Right atrium auricular region (tissue), 2 donors: ENCODE results near the gene GPR183. TPM values are rescaled to one million over a fixed set of nuclear protein-coding genes. Genes with fewer than 3 reads are reported as not detected.

Source experiments
- DNase-seq: peaks from one replicate; pipeline ENCODE4 v3.0.0-alpha.2; 2019; ENCODE audit warnings: low spot score
- H3K27ac ChIP-seq, 2 donors: fragments of 200-600 bp; sonication (generic); 1 replicate in 1 of 2; 2 replicates in 1 of 2; pipeline ENCODE4 v1.5.1; 2016 to 2019
- H3K27me3 ChIP-seq, 2 donors: fragments of 200-600 bp; sonication (generic); one replicate each; pipeline versions ENCODE4 v1.5.1 to v1.6.0; 2017 to 2019
- H3K36me3 ChIP-seq: fragments of 200-600 bp; sonication (generic); one replicate; pipeline ENCODE4 v1.5.1; 2016
- H3K4me1 ChIP-seq, 2 donors: fragments of 200-600 bp; sonication (generic); one replicate each; pipeline versions ENCODE4 v1.5.1 to v1.6.0; 2017 to 2019
- H3K4me3 ChIP-seq, 2 donors: fragments of 200-600 bp; sonication (generic); 1 replicate in 1 of 2; 2 replicates in 1 of 2; pipeline ENCODE4 v1.5.1; 2017 to 2019; ENCODE audit warnings: mild to moderate bottlenecking in 1 of 2, moderate library complexity in 1 of 2
- H3K9me3 ChIP-seq, 2 donors: fragments of 200-600 bp; sonication (generic); one replicate each; pipeline ENCODE4 v1.5.1; 2019
- total RNA-seq, 2 donors: library from RNA; depleted of rRNA; stranded (reverse); fragments of >200 nt; gene quantifications; one replicate each; pipeline ENCODE4 v1.1.0, GENCODE V29; 2016
- TF ChIP-seq, protein P1 (sequence below), 2 donors: fragments of 200-600 bp; sonication (generic); IDR thresholded peaks; one replicate each; pipeline ENCODE4 v1.5.1; 2019; ENCODE audit warnings: antibody characterized with exemption in 2 of 2

Gene GPR183
- total RNA-seq, 2 donors from 2014 or later: 7.6 to 13.3 TPM

DNA sequence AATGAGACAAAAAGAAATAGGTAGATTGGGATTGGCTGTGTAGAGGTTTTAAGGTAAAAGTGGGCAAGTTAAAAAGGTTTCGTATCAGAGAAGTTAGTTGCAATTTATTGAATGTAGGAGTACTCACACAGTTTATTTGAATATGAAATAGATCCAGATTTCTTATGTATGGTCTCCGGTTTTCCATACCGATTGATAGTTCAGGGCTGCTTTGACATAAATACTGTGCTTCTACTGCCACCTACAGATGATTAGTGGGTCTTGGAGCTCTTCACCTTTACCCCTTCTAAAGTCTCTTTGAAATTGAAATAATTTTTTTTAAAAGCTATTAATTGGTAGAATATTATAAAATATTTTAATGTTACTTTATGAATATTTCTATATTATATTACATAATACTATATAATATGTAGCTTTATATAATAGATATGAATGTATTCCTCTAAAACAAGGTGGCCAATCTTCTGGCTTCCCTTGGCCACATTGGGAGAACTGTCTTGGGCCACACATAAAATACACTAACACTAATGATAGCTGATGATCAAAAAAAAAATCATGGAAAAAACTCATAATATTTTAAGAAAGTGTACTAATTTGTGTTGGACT is 41.3 kb downstream of the GPR183 start:
- TF ChIP-seq, protein P1, sequence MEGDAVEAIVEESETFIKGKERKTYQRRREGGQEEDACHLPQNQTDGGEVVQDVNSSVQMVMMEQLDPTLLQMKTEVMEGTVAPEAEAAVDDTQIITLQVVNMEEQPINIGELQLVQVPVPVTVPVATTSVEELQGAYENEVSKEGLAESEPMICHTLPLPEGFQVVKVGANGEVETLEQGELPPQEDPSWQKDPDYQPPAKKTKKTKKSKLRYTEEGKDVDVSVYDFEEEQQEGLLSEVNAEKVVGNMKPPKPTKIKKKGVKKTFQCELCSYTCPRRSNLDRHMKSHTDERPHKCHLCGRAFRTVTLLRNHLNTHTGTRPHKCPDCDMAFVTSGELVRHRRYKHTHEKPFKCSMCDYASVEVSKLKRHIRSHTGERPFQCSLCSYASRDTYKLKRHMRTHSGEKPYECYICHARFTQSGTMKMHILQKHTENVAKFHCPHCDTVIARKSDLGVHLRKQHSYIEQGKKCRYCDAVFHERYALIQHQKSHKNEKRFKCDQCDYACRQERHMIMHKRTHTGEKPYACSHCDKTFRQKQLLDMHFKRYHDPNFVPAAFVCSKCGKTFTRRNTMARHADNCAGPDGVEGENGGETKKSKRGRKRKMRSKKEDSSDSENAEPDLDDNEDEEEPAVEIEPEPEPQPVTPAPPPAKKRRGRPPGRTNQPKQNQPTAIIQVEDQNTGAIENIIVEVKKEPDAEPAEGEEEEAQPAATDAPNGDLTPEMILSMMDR (IDR thresholded peaks at IDR 0.05): peak; percentile 62 to 70

DNA sequence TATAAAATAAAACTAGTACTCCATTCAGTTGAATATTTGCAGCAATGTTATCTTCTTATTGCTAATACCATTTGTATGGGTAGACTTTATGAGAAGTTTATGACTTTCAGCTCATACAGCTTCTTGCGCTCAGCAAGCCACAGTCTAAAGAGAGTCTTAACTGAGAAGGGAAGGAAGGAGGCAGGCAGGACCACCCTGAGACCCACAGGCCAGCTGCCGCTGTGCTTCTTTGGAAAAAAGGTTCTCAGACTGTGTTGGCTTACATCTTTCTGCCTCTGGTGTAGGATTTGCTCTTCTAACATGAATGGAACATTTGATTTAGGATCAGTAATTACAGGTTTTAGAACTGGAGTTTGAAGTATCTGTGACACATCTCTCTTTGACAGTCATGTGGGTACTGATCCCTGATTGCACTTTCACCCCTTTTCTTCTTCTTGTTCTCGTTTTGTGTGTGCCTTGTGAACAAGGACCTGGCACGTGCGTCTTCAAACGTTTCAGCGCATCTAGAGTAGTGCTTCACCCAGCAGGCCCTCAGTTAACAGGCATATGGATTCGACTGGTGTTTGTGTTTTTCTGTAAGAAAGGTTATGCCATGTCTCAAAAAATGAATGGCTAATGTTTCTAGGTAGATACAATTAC is 41.9 kb downstream of the GPR183 start:
- no peak for DNase-seq
- H3K4me3 ChIP-seq: no peak overlapping the region
- TF ChIP-seq, protein P1 (IDR thresholded peaks at IDR 0.05): no peak
- peaks cover 0 to 3% of the 10 kb centered on the region in 2 donors for H3K4me1 ChIP-seq
- no peaks in the 10 kb centered on the region for H3K36me3 ChIP-seq
- H3K27ac ChIP-seq: no peak overlapping the region
- no peaks in the 10 kb centered on the region for H3K9me3 ChIP-seq
- no peaks in the 10 kb centered on the region for H3K27me3 ChIP-seq

More for the DNA sequence above, 41.3 kb downstream of the GPR183 start:
- H3K27me3 ChIP-seq: no peaks in the 10 kb centered on the region
- H3K4me3 ChIP-seq: no peak overlapping the region
- H3K9me3 ChIP-seq: no peaks in the 10 kb centered on the region
- no peaks in the 10 kb centered on the region for H3K36me3 ChIP-seq
- H3K4me1 ChIP-seq: peaks cover 0 to 3% of the 10 kb centered on the region in 2 donors
- H3K27ac ChIP-seq: no peak overlapping the region
- DNase-seq: no peak

DNA sequence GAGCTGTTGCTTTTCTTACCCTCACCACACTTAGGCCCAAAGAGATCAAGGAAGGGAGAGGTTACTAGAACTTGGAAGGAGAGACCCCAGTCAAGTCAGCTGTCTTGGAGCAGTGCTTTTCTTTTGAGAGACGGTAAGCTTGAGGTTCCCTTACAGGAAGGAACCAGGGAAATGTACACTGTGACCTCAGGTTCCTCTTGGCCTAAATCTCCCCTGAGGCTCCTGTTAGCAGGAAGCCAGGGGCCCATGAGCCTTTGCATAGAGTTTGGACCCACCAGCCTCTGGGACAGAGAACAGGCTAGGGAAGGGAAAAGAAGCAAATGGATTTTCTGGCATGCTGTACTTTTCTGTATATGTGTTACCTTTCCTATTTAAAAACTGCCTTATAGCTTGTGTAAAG is 43.1 kb downstream of the GPR183 start:
- peaks cover 0 to 3% of the 10 kb centered on the region in 2 donors for H3K4me1 ChIP-seq
- no peak overlapping the region for H3K27ac ChIP-seq
- TF ChIP-seq, protein P1 (IDR thresholded peaks at IDR 0.05): no peak
- H3K9me3 ChIP-seq: no peaks in the 10 kb centered on the region
- no peak overlapping the region for H3K4me3 ChIP-seq
- no peaks in the 10 kb centered on the region for H3K27me3 ChIP-seq
- H3K36me3 ChIP-seq: no peaks in the 10 kb centered on the region
- no peak for DNase-seq

DNA sequence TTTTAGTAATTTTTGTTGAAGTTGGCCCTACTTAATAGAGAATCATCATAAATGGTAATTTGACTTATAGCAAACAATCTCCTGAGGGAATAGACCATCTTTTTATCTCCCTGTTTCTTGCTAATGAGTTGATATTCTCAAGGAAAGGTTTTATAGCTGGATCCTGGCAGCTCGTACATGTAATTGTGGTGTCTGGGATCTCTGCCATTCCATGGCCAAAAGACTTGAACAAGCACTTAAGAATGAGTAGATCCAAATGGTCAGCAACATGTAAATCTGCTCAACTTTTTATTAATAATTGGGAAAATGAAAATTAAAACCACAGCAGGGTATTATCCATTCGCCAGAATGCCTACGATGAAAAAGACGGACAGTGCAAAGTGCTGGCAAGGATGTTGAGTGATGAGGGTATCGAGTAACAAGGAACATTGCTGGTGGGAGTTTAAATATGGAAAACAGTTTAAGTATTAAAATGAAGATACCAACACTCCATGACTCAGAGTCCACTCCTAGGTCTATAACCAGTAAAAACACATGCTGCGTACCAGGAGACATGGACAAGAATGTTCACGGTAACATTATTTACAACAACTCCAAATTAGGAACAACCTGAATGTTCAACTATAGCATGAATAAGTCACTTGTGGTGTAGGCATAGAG is 43.9 kb downstream of the GPR183 start:
- no peak for DNase-seq
- Histone ChIP-seq H3K27me3 (no peaks in the 10 kb centered on the region), H3K9me3 (no peaks in the 10 kb centered on the region), H3K4me3 (no peak overlapping the region), H3K4me1 (peaks cover 0 to 3% of the 10 kb centered on the region in 2 donors), H3K27ac (no peak overlapping the region), H3K36me3 (no peaks in the 10 kb centered on the region)
- TF ChIP-seq, protein P1 (IDR thresholded peaks at IDR 0.05): no peak

DNA sequence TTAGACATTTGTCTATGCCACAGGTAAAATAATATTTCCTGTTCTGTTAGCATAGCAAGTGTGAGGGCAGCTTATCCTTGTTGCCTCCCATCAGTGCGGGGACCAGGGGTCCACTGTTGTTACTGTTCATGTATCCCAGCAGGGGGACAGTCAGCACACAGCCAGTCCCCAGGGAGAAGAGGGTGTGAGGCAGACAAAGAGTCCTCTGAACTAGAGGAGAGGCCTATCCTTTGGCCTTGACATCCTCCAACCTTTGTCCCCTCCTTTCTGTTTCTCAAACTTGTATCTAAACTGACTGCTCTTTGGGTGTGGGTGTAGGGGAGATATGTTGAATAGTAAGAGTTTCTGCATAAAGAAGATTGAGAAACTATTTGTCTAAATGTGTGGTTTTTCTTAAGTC is 46.1 kb downstream of the GPR183 start:
- TF ChIP-seq, protein P1 (IDR thresholded peaks at IDR 0.05): no peak
- H3K4me3 ChIP-seq: no peak overlapping the region
- no peak overlapping the region for H3K27ac ChIP-seq
- peaks cover 0 to 3% of the 10 kb centered on the region in 2 donors for H3K4me1 ChIP-seq
- H3K27me3 ChIP-seq: no peaks in the 10 kb centered on the region
- DNase-seq: no peak
- H3K9me3 ChIP-seq: no peaks in the 10 kb centered on the region
- H3K36me3 ChIP-seq: no peaks in the 10 kb centered on the region
